HL-60 (cell line): ENCODE results near the gene GRIA1.

Experiments used
- DNase-seq, 2 experiments: peaks; one replicate each; pipeline ENCODE4 v3.0.0-alpha.2; 2010 to 2020; ENCODE audit warnings: low read depth in 1 of 2, low spot score in 1 of 2
- H3K27ac ChIP-seq: fragments of 250-450 bp; sonication (Bioruptor Pico); replicated peaks from 2 replicates; pipeline ENCODE4 v1.5.1; 2020; ENCODE audit warnings: mild to moderate bottlenecking, moderate library complexity
- H3K27me3 ChIP-seq: fragments of 250-450 bp; sonication (Bioruptor Pico); 2 replicates; pipeline ENCODE4 v1.5.1; 2021; ENCODE audit warnings: mild to moderate bottlenecking, moderate library complexity; ENCODE audit not compliant: insufficient read depth, poor library complexity, severe bottlenecking
- H3K4me3 ChIP-seq: replicated peaks from 2 replicates; pipeline ENCODE4 v1.5.1; 2011; ENCODE audit warnings: mild to moderate bottlenecking, control low read depth, low read length; ENCODE audit not compliant: insufficient read depth
- GABPA ChIP-seq: IDR thresholded peaks from 2 replicates; pipeline ENCODE4 v1.6.1; 2012; ENCODE audit warnings: low read depth
- POLR2AphosphoS5 ChIP-seq: IDR thresholded peaks from 2 replicates; pipeline ENCODE4 v1.6.1; 2012; ENCODE audit warnings: low read depth
- SPI1 ChIP-seq: IDR thresholded peaks from 2 replicates; pipeline ENCODE4 v1.6.1; 2012; ENCODE audit warnings: low read depth, mild to moderate bottlenecking, borderline replicate concordance
- TF ChIP-seq, protein P1 (sequence below): IDR thresholded peaks from 2 replicates; pipeline ENCODE4 v1.6.1; 2012; ENCODE audit warnings: low read depth; ENCODE audit not compliant: insufficient replicate concordance
- TF ChIP-seq, protein P2 (sequence below): IDR thresholded peaks from one replicate; pipeline ENCODE4 v1.5.1; 2011; ENCODE audit warnings: low read length, control low read depth, inconsistent platforms; ENCODE audit not compliant: insufficient read depth

GRIA1 gene

DNA sequence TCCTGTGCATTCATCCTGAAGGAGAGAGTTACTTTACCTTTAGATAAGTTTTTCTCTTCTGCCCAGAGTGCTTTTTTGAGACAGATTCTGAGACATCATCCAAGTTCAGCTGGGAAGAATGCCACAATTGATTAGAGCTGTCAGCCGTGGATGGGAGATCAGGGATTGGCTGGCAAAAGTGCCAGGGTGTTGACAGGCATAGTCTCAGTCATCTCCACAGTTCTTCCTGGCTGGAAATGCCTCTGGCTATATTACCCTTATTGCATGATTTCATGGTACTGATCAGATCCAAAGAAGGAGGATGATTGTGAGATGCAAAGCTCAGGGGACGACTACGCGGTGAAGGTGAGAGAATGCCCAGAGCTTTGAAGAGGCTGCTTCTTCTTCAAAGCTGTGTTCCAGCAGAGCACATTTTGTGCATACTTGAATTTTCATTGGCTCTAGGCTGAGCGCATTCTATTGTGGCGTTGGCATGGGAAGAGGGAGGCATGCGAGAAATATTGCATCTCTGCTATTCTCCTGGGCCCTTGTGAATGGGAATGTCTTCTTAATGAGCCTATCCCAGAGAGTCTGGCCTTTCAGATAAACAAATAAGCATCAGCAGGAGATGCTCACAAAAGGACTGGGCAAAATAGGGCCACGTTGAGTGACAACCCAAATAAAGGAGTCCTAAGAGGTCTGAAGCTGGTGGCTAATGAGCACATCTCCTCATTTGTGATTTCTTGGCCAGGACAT, 82.1 kb downstream of the GRIA1 start:
- DNase-seq, result no peak
- Histone ChIP-seq H3K27me3 (no peaks in the 10 kb centered on the region), H3K4me3 (no peak overlapping the region), H3K27ac (no peak overlapping the region)
- TF ChIP-seq POLR2AphosphoS5 (no peak), SPI1 (no peak), GABPA (no peak)
- TF ChIP-seq, protein P1, sequence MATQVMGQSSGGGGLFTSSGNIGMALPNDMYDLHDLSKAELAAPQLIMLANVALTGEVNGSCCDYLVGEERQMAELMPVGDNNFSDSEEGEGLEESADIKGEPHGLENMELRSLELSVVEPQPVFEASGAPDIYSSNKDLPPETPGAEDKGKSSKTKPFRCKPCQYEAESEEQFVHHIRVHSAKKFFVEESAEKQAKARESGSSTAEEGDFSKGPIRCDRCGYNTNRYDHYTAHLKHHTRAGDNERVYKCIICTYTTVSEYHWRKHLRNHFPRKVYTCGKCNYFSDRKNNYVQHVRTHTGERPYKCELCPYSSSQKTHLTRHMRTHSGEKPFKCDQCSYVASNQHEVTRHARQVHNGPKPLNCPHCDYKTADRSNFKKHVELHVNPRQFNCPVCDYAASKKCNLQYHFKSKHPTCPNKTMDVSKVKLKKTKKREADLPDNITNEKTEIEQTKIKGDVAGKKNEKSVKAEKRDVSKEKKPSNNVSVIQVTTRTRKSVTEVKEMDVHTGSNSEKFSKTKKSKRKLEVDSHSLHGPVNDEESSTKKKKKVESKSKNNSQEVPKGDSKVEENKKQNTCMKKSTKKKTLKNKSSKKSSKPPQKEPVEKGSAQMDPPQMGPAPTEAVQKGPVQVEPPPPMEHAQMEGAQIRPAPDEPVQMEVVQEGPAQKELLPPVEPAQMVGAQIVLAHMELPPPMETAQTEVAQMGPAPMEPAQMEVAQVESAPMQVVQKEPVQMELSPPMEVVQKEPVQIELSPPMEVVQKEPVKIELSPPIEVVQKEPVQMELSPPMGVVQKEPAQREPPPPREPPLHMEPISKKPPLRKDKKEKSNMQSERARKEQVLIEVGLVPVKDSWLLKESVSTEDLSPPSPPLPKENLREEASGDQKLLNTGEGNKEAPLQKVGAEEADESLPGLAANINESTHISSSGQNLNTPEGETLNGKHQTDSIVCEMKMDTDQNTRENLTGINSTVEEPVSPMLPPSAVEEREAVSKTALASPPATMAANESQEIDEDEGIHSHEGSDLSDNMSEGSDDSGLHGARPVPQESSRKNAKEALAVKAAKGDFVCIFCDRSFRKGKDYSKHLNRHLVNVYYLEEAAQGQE, result no peak
- TF ChIP-seq, protein P2, sequence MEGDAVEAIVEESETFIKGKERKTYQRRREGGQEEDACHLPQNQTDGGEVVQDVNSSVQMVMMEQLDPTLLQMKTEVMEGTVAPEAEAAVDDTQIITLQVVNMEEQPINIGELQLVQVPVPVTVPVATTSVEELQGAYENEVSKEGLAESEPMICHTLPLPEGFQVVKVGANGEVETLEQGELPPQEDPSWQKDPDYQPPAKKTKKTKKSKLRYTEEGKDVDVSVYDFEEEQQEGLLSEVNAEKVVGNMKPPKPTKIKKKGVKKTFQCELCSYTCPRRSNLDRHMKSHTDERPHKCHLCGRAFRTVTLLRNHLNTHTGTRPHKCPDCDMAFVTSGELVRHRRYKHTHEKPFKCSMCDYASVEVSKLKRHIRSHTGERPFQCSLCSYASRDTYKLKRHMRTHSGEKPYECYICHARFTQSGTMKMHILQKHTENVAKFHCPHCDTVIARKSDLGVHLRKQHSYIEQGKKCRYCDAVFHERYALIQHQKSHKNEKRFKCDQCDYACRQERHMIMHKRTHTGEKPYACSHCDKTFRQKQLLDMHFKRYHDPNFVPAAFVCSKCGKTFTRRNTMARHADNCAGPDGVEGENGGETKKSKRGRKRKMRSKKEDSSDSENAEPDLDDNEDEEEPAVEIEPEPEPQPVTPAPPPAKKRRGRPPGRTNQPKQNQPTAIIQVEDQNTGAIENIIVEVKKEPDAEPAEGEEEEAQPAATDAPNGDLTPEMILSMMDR, result no peak

GRCh38 chr5:153573326-153574033, 83.0 kb downstream of the GRIA1 start:
- DNase-seq, result no peak
- Histone ChIP-seq H3K4me3 (no peak overlapping the region), H3K27ac (no peak overlapping the region), H3K27me3 (no peaks in the 10 kb centered on the region)
- TF ChIP-seq POLR2AphosphoS5 (no peak), SPI1 (no peak), GABPA (no peak)
- TF ChIP-seq, protein P1, result no peak
- TF ChIP-seq, protein P2, result no peak

DNA sequence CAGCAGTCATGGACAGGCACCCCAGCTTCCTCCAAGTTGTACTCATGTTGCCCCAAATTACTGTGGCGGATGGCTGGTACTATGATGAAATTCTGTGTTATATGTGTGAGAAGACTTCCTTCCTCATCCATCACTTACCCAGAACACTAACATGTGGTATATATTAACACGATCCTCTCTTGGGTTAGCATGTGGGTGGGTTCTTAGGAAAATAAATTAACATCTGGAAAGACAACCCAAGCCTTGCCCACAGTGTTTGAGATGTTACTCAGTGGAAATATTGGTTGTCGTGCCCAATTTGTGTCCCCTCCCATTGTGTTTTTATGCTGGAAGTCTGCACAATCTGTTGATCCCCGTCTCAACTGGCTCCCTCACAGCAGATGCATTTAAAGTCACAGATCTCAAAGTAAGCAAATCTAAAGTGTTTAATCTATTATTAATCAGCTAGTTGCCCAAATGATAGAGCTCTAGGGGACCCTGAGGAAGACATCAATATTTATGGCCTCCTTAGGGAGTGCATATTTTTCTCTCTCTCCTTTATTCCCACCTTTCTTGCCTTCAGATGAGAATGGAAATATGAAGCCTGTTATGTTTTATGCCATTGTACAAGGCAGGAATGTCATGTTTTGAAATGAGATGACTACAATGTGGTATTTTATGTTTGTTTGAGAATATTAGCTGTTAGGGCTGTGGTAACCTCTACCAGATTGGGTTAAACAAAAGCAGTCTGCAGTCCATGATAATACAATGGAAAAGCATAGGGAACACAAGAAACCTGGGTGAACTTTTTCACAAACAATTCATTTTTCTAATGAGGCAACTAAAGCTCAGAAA, 93.9 kb downstream of the GRIA1 start:
- TF ChIP-seq, protein P2, result no peak
- TF ChIP-seq POLR2AphosphoS5 (no peak), GABPA (no peak)
- TF ChIP-seq, protein P1, result no peak
- H3K4me3 ChIP-seq, result no peak overlapping the region
- H3K27ac ChIP-seq, result no peak overlapping the region
- DNase-seq, result no peak
- no peaks in the 10 kb centered on the region for H3K27me3 ChIP-seq
